CD4-positive, CD25-positive, alpha-beta regulatory T cell (primary cell): ENCODE measurements around the gene RBM38. TPM values are rescaled to one million over a fixed set of nuclear protein-coding genes. Genes with fewer than 3 reads are reported as not detected.

Source experiments
- ATAC-seq, 2 donors: fragments of 150-1000 bp; cut with Tn5 transposase; one replicate each; pipeline ENCODE4 v1.10.0; 2021; ENCODE audit warnings: low read depth in 2 of 2, moderate number of reproducible peaks in 2 of 2, moderate library complexity in 1 of 2
- DNase-seq, 3 donors: peaks; one replicate each; pipeline versions ENCODE4 v3.0.0 to v3.0.0-alpha.2; 2012 to 2022; ENCODE audit warnings: mixed read lengths in 1 of 3
- H3K27ac ChIP-seq: one replicate; pipeline ENCODE4 v1.7.0; 2013; ENCODE audit warnings: mild to moderate bottlenecking, low read length; ENCODE audit not compliant: insufficient read depth, poor library complexity, severe bottlenecking
- H3K27me3 ChIP-seq: one replicate; pipeline ENCODE4 v1.7.0; 2013; ENCODE audit warnings: low read length; ENCODE audit not compliant: control insufficient read depth, insufficient read depth
- H3K36me3 ChIP-seq: one replicate; pipeline ENCODE4 v1.7.0; 2013; ENCODE audit warnings: mild to moderate bottlenecking, low read length, moderate library complexity; ENCODE audit not compliant: control insufficient read depth, insufficient read depth
- H3K4me1 ChIP-seq: 2 replicates; pipeline ENCODE4 v1.7.0; 2013; ENCODE audit warnings: mild to moderate bottlenecking, low read length; ENCODE audit not compliant: insufficient read depth, control insufficient read depth, poor library complexity, severe bottlenecking
- H3K4me3 ChIP-seq: one replicate; pipeline ENCODE4 v1.7.0; 2013; ENCODE audit warnings: low read depth, mild to moderate bottlenecking, low read length, moderate library complexity
- H3K9me3 ChIP-seq, 2 experiments: 1 replicate in 1 of 2; 2 replicates in 1 of 2; pipeline ENCODE4 v1.7.0; 2013; ENCODE audit warnings: low read length in 2 of 2, mild to moderate bottlenecking in 1 of 2, moderate library complexity in 1 of 2; ENCODE audit not compliant: control insufficient read depth in 2 of 2
- H3K27ac Mint-ChIP-seq, 3 donors: one replicate each; pipeline ENCODE4 v1.8.0; 2020 to 2022; ENCODE audit warnings: mild to moderate bottlenecking in 3 of 3, mixed read lengths in 3 of 3, moderate library complexity in 2 of 3
- H3K27me3 Mint-ChIP-seq: one replicate; pipeline ENCODE4 v1.8.0; 2022; ENCODE audit warnings: mild to moderate bottlenecking, mixed read lengths
- H3K36me3 Mint-ChIP-seq: one replicate; pipeline ENCODE4 v1.8.0; 2020; ENCODE audit warnings: mixed read lengths
- H3K4me1 Mint-ChIP-seq, 4 donors: one replicate each; pipeline ENCODE4 v1.8.0; 2020 to 2022; ENCODE audit warnings: mixed read lengths in 4 of 4, mild to moderate bottlenecking in 1 of 4
- H3K4me3 Mint-ChIP-seq, 4 donors: one replicate each; pipeline ENCODE4 v1.8.0; 2020 to 2022; ENCODE audit warnings: mild to moderate bottlenecking in 4 of 4, mixed read lengths in 4 of 4, moderate library complexity in 3 of 4
- H3K9me3 Mint-ChIP-seq, 7 donors: one replicate each; pipeline ENCODE4 v1.8.0; 2020 to 2022; ENCODE audit warnings: mixed read lengths in 7 of 7, mild to moderate bottlenecking in 3 of 7, moderate library complexity in 2 of 7
- polyA plus RNA-seq, 4 donors: library from polyadenylated mRNA; unstranded; fragments of 300-500 nt; fragmentation: Illumina TruSeq; gene quantifications; one replicate each; pipeline ENCODE4 v1.2.3, GENCODE V29; 2021
- total RNA-seq: library from RNA; stranded (reverse); gene quantifications from one replicate; pipeline ENCODE4 v1.2.3, GENCODE V29; 2022

Gene RBM38
- total and polyA plus RNA-seq, 5 donors from 2014 or later: 71.9 to 322 (median 126) TPM

- ATAC-seq (no peak), DNase-seq (no peak)
- Histone ChIP-seq H3K4me3 (peak overlapping the region; percentile 13), H3K36me3 (no peaks in the 10 kb centered on the region), H3K9me3 (no peaks in the 10 kb centered on the region), H3K27me3 (no peaks in the 10 kb centered on the region), H3K27ac (no peak overlapping the region), H3K4me1 (peaks cover 54% of the 10 kb centered on the region)
- Mint-ChIP-seq H3K27me3 (peaks cover 4% of the 10 kb centered on the region), H3K4me1 (peaks cover 23 to 71% (median 43%) of the 10 kb centered on the region in 4 donors), H3K9me3 (peaks cover 0 to 1% (median 0%) of the 10 kb centered on the region in 7 donors), H3K27ac (peak overlapping the region; percentile 31 to 95 (median 91)), H3K36me3 (no peaks in the 10 kb centered on the region), H3K4me3 (peak overlapping the region in 3 of 4 donors; percentile 63 to 77 (median 66))
Observed at GRCh38 chr20:57435105-57435497, 43.9 kb downstream of the RBM38 start.

- H3K4me1 Mint-ChIP-seq: peaks cover 23 to 73% (median 45%) of the 10 kb centered on the region in 4 donors
- no peaks in the 10 kb centered on the region for H3K9me3 ChIP-seq
- no peaks in the 10 kb centered on the region for H3K27me3 ChIP-seq
- no peaks in the 10 kb centered on the region for H3K36me3 ChIP-seq
- ATAC-seq (no peak), DNase-seq (peak in 2 of 3 donors; percentile 35 to 61)
- peak overlapping the region in 3 of 4 donors; percentile 63 to 72 (median 69) for H3K4me3 Mint-ChIP-seq
- peak overlapping the region in 1 of 3 donors; percentile 91 for H3K27ac Mint-ChIP-seq
- H3K27ac ChIP-seq: no peak overlapping the region
- peak overlapping the region; percentile 13 for H3K4me3 ChIP-seq
- peaks cover 4% of the 10 kb centered on the region for H3K27me3 Mint-ChIP-seq
- H3K36me3 Mint-ChIP-seq: no peaks in the 10 kb centered on the region
- peaks cover 59% of the 10 kb centered on the region for H3K4me1 ChIP-seq
- H3K9me3 Mint-ChIP-seq: peaks cover 0 to 1% (median 0%) of the 10 kb centered on the region in 7 donors
Observed at GRCh38 chr20:57435498-57436222, 44.5 kb downstream of the RBM38 start.

DNA sequence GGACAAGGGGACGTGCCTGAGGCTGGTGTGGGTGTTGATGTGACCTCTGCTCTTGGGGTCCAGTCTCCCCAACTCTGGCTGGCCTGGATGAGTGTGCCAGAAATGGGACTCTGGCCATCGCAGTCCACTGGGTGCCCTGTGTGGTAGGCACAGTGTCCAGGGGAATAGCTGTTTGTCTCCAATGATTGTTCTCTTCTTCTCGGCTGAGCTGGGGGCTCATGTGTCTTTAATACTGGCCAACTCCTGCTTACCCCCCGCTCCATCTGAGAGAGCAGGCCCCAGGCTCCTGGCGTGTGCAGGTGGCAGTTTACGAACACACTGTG lies 45.0 kb downstream of the RBM38 start:
- Mint-ChIP-seq H3K27ac (no peak overlapping the region), H3K4me3 (peak overlapping the region in 2 of 4 donors; percentile 34 to 68), H3K4me1 (peaks cover 23 to 68% (median 43%) of the 10 kb centered on the region in 4 donors), H3K9me3 (peaks cover 0 to 1% (median 0%) of the 10 kb centered on the region in 7 donors), H3K36me3 (no peaks in the 10 kb centered on the region), H3K27me3 (peaks cover 4% of the 10 kb centered on the region)
- DNase-seq: no peak
- Histone ChIP-seq H3K27ac (no peak overlapping the region), H3K4me3 (no peak overlapping the region), H3K27me3 (no peaks in the 10 kb centered on the region), H3K4me1 (peaks cover 54% of the 10 kb centered on the region), H3K9me3 (no peaks in the 10 kb centered on the region), H3K36me3 (no peaks in the 10 kb centered on the region)
- ATAC-seq: no peak

DNA sequence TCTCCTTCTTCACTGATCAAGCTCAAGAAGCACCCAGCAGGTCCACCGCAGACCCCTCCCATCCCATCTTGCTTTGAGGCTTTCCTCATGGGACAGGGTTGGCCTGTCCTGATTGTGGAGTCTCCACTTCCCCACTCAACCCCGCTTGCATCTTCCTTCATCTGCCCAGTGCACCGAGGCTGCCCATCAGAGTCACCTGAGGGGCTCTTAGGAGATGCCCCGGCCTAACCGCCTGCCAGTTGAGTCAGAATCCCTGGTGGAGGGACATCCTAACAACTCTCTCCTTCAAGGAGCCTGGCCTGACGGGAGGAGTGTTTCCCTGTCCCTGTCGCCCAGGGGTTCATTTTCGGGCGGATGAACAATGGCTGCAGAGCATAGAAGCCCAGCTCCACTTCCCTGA lies 46.1 kb downstream of the RBM38 start:
- no peaks in the 10 kb centered on the region for H3K9me3 ChIP-seq
- no peaks in the 10 kb centered on the region for H3K36me3 Mint-ChIP-seq
- H3K27me3 Mint-ChIP-seq: peaks cover 4% of the 10 kb centered on the region
- no peaks in the 10 kb centered on the region for H3K36me3 ChIP-seq
- peaks cover 0 to 1% (median 0%) of the 10 kb centered on the region in 7 donors for H3K9me3 Mint-ChIP-seq
- no peaks in the 10 kb centered on the region for H3K27me3 ChIP-seq
- H3K27ac Mint-ChIP-seq: peak overlapping the region in 1 of 3 donors; percentile 78
- no peak overlapping the region for H3K4me3 ChIP-seq
- H3K4me3 Mint-ChIP-seq: peak overlapping the region in 1 of 4 donors; percentile 66
- H3K4me1 Mint-ChIP-seq: peaks cover 23 to 57% (median 35%) of the 10 kb centered on the region in 4 donors
- no peak overlapping the region for H3K27ac ChIP-seq
- peaks cover 43% of the 10 kb centered on the region for H3K4me1 ChIP-seq
- DNase-seq (no peak), ATAC-seq (no peak)

GRCh38 chr20:57437672-57438330 lies 46.6 kb downstream of the RBM38 start:
- no peaks in the 10 kb centered on the region for H3K9me3 ChIP-seq
- Mint-ChIP-seq H3K4me1 (peaks cover 21 to 52% (median 32%) of the 10 kb centered on the region in 4 donors), H3K27me3 (peaks cover 1% of the 10 kb centered on the region), H3K27ac (peak overlapping the region in 1 of 3 donors; percentile 6), H3K36me3 (no peaks in the 10 kb centered on the region), H3K9me3 (peaks cover 0 to 1% (median 0%) of the 10 kb centered on the region in 7 donors), H3K4me3 (no peak overlapping the region)
- H3K4me1 ChIP-seq: peaks cover 37% of the 10 kb centered on the region
- ATAC-seq (no peak), DNase-seq (no peak)
- H3K36me3 ChIP-seq: no peaks in the 10 kb centered on the region
- no peaks in the 10 kb centered on the region for H3K27me3 ChIP-seq
- no peak overlapping the region for H3K27ac ChIP-seq
- H3K4me3 ChIP-seq: no peak overlapping the region

- Mint-ChIP-seq H3K4me1 (peaks cover 13 to 44% (median 26%) of the 10 kb centered on the region in 4 donors), H3K9me3 (peaks cover 0 to 1% (median 0%) of the 10 kb centered on the region in 7 donors), H3K4me3 (no peak overlapping the region), H3K36me3 (no peaks in the 10 kb centered on the region), H3K27ac (no peak overlapping the region), H3K27me3 (no peaks in the 10 kb centered on the region)
- H3K36me3 ChIP-seq: no peaks in the 10 kb centered on the region
- peaks cover 30% of the 10 kb centered on the region for H3K4me1 ChIP-seq
- H3K27ac ChIP-seq: no peak overlapping the region
- DNase-seq (no peak), ATAC-seq (no peak)
- no peaks in the 10 kb centered on the region for H3K27me3 ChIP-seq
- no peak overlapping the region for H3K4me3 ChIP-seq
- H3K9me3 ChIP-seq: no peaks in the 10 kb centered on the region
Observed at GRCh38 chr20:57438552-57438951, 47.4 kb downstream of the RBM38 start.

- no peak for ATAC-seq
- Histone ChIP-seq H3K4me3 (no peak overlapping the region), H3K9me3 (no peaks in the 10 kb centered on the region), H3K4me1 (peaks cover 21% of the 10 kb centered on the region), H3K27ac (no peak overlapping the region), H3K27me3 (no peaks in the 10 kb centered on the region), H3K36me3 (no peaks in the 10 kb centered on the region)
- Mint-ChIP-seq H3K27ac (no peak overlapping the region), H3K9me3 (peaks cover 0 to 1% (median 0%) of the 10 kb centered on the region in 7 donors), H3K36me3 (no peaks in the 10 kb centered on the region), H3K27me3 (no peaks in the 10 kb centered on the region), H3K4me3 (no peak overlapping the region), H3K4me1 (peaks cover 6 to 36% (median 20%) of the 10 kb centered on the region in 4 donors)
- DNase-seq: no peak
Observed at GRCh38 chr20:57439432-57439831, 48.2 kb downstream of the RBM38 start.
